AG10803 (cell line): ENCODE results near the gene ISLR2.

Experiments used
- DNase-seq: peaks from one replicate; pipeline ENCODE4 v3.0.0; 2010; ENCODE audit warnings: low read depth
- H3K4me3 ChIP-seq: 2 replicates; pipeline ENCODE4 v1.5.1; 2011; ENCODE audit warnings: mild to moderate bottlenecking, low read length, control low read depth
- CTCF ChIP-seq: conservative IDR thresholded peaks from 2 replicates; pipeline ENCODE4 v1.5.1; 2011; ENCODE audit warnings: mild to moderate bottlenecking, low read length, control low read depth, inconsistent platforms

Gene ISLR2

DNA sequence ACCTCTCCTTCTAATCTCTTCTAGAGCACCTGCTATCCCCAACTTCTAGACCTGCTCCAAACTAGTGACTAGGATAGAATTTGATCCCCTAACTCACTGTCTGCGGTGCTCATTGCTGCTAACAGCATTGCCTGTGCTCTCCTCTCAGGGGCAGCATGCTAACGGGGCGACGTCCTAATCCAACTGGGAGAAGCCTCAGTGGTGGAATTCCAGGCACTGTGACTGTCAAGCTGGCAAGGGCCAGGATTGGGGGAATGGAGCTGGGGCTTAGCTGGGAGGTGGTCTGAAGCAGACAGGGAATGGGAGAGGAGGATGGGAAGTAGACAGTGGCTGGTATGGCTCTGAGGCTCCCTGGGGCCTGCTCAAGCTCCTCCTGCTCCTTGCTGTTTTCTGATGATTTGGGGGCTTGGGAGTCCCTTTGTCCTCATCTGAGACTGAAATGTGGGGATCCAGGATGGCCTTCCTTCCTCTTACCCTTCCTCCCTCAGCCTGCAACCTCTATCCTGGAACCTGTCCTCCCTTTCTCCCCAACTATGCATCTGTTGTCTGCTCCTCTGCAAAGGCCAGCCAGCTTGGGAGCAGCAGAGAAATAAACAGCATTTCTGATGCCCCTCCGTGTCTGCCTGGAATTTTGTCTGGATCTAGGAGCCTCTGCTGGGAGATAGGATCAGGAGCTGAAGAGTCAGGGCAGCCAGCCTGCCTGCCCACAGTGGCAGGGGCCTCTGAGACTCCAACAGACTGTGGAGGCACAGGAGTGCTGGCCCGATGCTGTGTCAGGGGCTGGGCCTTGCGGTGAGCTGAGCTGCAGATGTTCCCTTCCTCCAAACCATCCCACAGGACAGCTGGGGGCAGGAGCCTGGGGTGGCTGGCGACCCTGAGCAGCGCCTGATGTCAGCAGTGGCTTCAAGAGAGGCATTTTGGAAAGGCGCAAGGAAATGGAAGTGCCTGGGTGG is 46.2 kb downstream of the ISLR2 start:
- TF ChIP-seq CTCF = peak; percentile 25; the same call in 1 of the 2 replicates
- peak overlapping the region; percentile 73 for H3K4me3 ChIP-seq
- no peak for DNase-seq

DNA sequence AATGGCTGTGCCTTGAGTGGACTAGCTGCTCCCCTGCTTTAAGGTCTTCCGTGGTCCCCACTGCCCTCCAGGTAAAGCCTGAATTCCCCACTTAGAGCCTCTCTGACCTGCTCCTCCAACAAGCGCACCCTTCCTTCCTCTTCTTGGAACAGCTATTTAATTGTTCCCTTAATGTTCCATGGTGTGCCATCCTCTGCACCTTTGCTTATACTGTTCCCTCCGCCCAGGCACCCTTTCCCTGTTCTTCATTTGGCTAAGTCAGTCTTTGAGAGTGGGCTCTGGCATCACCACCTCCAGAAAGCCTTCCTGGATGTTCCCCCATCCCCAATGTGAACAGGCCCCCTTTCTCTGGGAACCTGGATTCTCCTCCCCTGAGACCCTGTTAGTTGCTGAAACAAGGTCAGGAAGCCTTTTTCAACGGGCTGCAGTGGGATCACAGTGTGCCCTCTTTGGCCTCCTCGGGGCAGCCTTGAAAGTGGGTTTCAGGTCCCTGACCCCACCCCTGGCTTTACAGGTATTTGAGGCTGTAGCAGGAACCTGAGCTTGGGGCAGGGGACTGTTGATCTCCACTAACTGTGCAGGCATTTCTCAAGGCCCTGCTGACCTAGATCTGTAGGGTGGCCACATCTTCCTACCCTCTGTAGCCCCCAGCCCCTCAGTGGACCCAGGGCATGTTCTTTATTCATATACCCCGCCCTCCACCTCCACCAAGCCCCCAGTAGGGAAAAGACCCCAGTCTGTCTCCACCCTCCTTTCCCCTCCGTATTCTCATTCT is 48.1 kb downstream of the ISLR2 start:
- TF ChIP-seq CTCF = no peak
- DNase-seq = no peak
- H3K4me3 ChIP-seq = no peak overlapping the region

DNA sequence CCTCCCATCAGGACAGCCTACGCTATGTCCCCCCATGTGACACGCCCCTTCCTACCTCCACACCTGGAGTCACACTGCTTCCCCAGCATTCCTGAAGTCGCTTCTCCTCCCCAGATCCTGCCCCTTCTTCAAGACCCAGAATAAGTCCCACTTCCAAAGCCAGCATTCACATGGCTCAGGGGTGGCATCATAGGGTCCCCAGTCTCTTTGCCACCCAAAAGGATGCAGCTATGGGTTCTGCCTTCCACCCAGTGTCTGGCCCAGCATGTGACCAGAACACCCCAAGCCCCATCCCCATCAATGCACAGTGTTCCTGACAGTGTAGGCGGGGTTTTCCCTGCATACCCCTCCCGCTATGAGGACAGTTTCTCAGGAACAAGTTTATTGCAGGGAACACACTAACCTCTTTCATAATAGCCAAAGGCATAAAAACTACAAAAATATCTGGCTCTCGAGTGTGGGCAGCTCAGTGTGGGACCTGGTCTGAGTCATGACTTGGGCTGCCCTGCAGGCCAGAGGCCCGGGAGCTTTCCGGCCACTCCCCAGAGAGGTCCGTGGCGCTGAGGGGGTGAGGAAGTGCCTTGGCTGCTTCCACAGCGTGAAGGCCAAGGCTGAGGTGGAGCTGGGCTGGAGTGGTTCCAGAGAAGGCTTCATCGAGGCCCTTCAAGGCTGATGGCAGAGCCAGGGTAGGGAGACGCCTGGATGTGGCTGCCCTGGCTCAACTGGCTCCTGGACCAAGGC is 48.9 kb downstream of the ISLR2 start:
- H3K4me3 ChIP-seq = 0 out of 2 replicates have a peak overlapping the region, but pooled peaks have one; percentile 3
- DNase-seq = peak; percentile 96
- no peak for TF ChIP-seq CTCF

- H3K4me3 ChIP-seq = no peak overlapping the region
- DNase-seq = peak; percentile 75
- TF ChIP-seq CTCF = no peak
Measured at GRCh38 chr15:74179983-74180880, 49.8 kb downstream of the ISLR2 start.

DNA sequence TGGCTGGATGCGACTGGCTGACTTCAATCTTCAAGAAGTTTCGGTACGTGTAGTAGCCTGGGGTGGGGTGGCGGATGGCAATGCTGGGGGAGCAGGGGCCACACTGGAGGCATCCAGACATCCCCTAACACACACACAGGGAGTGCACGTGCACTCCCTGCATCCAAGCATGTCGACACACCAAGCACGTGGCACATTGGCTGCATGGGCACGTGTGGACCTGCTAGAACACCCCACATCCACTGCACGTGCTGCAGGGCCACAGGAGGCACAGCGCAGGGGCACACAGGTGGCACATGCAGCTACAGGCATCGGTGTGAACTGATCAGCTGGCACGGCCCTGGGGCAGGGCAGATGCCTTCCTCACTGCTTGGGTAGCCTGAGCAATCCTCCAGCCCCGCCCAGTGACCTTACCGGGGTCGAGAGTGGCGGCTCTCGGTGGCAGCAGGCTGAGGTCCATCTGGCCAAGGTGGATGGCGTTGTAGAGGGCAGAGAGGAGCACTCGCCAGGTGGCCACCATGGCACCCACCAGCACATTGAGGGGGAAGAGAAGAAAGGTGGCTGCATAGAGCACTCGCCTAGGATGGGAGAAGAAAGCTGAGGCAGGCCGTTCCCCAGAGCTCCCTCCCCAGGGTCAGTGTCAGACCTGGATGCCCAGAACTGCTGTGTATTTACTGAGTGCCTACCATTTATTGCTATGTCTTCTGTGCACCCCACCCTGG is 50.7 kb downstream of the ISLR2 start:
- DNase-seq = no peak
- no peak for TF ChIP-seq CTCF
- H3K4me3 ChIP-seq = no peak overlapping the region
